NB4 (cell line): ENCODE results near the gene CWF19L1.

Source experiments
- MYC ChIP-seq: IDR thresholded peaks from 2 replicates; pipeline ENCODE4 v1.6.1; 2011; ENCODE audit warnings: low read depth, low read length
- POLR2A ChIP-seq: IDR thresholded peaks from 2 replicates; pipeline ENCODE4 v1.6.1; 2011; ENCODE audit warnings: mild to moderate bottlenecking; ENCODE audit not compliant: insufficient read length; ENCODE audit errors: extremely low read depth
- TF ChIP-seq, protein P1 (sequence below): IDR thresholded peaks from one replicate; pipeline ENCODE4 v1.5.1; 2012; ENCODE audit warnings: low read depth, low read length
- TF ChIP-seq, protein P2 (sequence below): IDR thresholded peaks from 2 replicates; pipeline ENCODE4 v1.6.1; 2011; ENCODE audit warnings: low read depth, low read length

DNA sequence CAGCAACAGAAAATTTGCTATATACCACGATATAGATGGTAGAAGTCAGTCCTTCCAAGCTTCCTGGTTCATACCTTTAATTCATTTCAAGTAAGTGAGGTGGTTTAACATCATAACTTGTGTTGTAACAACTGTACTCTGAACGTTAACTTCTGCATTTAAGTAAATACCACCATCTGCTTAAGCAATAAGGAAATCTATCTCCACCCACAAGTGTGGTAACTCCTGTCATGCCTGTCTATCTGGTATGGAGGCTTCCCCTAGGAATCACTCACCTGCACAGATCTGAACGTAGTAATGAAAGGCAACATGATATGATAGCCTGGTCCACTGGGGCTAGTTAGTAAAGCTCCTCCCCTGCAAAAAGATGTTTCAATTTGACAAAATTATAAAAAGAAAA lies 84.0 kb downstream of the CWF19L1 start:
- TF ChIP-seq, protein P1, sequence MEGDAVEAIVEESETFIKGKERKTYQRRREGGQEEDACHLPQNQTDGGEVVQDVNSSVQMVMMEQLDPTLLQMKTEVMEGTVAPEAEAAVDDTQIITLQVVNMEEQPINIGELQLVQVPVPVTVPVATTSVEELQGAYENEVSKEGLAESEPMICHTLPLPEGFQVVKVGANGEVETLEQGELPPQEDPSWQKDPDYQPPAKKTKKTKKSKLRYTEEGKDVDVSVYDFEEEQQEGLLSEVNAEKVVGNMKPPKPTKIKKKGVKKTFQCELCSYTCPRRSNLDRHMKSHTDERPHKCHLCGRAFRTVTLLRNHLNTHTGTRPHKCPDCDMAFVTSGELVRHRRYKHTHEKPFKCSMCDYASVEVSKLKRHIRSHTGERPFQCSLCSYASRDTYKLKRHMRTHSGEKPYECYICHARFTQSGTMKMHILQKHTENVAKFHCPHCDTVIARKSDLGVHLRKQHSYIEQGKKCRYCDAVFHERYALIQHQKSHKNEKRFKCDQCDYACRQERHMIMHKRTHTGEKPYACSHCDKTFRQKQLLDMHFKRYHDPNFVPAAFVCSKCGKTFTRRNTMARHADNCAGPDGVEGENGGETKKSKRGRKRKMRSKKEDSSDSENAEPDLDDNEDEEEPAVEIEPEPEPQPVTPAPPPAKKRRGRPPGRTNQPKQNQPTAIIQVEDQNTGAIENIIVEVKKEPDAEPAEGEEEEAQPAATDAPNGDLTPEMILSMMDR: no peak
- TF ChIP-seq, protein P2, sequence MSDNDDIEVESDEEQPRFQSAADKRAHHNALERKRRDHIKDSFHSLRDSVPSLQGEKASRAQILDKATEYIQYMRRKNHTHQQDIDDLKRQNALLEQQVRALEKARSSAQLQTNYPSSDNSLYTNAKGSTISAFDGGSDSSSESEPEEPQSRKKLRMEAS: peak; percentile 73; the same call in 1 of the 2 replicates
- TF ChIP-seq POLR2A: peak; percentile 53
- TF ChIP-seq MYC: peak; percentile 69; the same call in 1 of the 2 replicates
